Mesendoderm (in vitro differentiated cells): Measurements from ENCODE around the gene PRKAR2B.

Experiments
- DNase-seq: peaks from one replicate; pipeline ENCODE4 v3.0.0; 2013
- H2AK5ac ChIP-seq: 2 replicates; pipeline ENCODE4 v1.6.1; 2013; ENCODE audit warnings: low read length, inconsistent platforms
- H2BK120ac ChIP-seq: 2 replicates; pipeline ENCODE4 v1.6.1; 2013; ENCODE audit warnings: low read depth, mild to moderate bottlenecking, low read length, moderate library complexity, mixed read lengths
- H2BK15ac ChIP-seq: replicated peaks from 2 replicates; pipeline ENCODE4 v1.6.1; 2013; ENCODE audit warnings: low read depth, mild to moderate bottlenecking, moderate library complexity
- H2BK5ac ChIP-seq: 2 replicates; pipeline ENCODE4 v1.6.1; 2013; ENCODE audit warnings: low read length, inconsistent platforms
- H3K18ac ChIP-seq: 2 replicates; pipeline ENCODE4 v1.6.1; 2013; ENCODE audit warnings: mild to moderate bottlenecking, low read length, mixed read lengths
- H3K23ac ChIP-seq: one replicate; pipeline ENCODE4 v1.6.1; 2013; ENCODE audit warnings: low read length
- H3K27ac ChIP-seq: 2 replicates; pipeline ENCODE4 v1.5.1; 2013; ENCODE audit warnings: low read depth, mild to moderate bottlenecking, inconsistent platforms, low read length, moderate library complexity
- H3K27me3 ChIP-seq: 2 replicates; pipeline ENCODE4 v1.6.1; 2013; ENCODE audit warnings: low read length, control low read depth, mild to moderate bottlenecking, inconsistent platforms; ENCODE audit not compliant: insufficient read depth, poor library complexity
- H3K36me3 ChIP-seq: 2 replicates; pipeline ENCODE4 v1.6.1; 2013; ENCODE audit warnings: low read length, inconsistent platforms; ENCODE audit not compliant: control insufficient read depth, insufficient read depth
- H3K4ac ChIP-seq: one replicate; pipeline ENCODE4 v1.6.1; 2013; ENCODE audit warnings: low read depth, mild to moderate bottlenecking, low read length, moderate library complexity
- H3K4me1 ChIP-seq: 2 replicates; pipeline ENCODE4 v1.6.1; 2013; ENCODE audit warnings: low read depth, low read length, inconsistent platforms; ENCODE audit not compliant: control insufficient read depth
- H3K4me2 ChIP-seq: 2 replicates; pipeline ENCODE4 v1.6.1; 2013; ENCODE audit warnings: low read length
- H3K4me3 ChIP-seq: 2 replicates; pipeline ENCODE4 v1.5.1; 2013; ENCODE audit warnings: mild to moderate bottlenecking, low read length
- H3K56ac ChIP-seq: one replicate; pipeline ENCODE4 v1.6.1; 2013; ENCODE audit warnings: low read length
- H3K79me1 ChIP-seq: 2 replicates; pipeline ENCODE4 v1.6.1; 2013; ENCODE audit warnings: low read length, inconsistent platforms
- H3K79me2 ChIP-seq: 2 replicates; pipeline ENCODE4 v1.6.1; 2013; ENCODE audit warnings: mild to moderate bottlenecking, low read length; ENCODE audit not compliant: control insufficient read depth, insufficient read depth
- H3K9ac ChIP-seq: 2 replicates; pipeline ENCODE4 v1.6.1; 2013; ENCODE audit warnings: low read length, inconsistent platforms
- H4K5ac ChIP-seq: one replicate; pipeline ENCODE4 v1.6.1; 2013; ENCODE audit warnings: low read length
- H4K8ac ChIP-seq: one replicate; pipeline ENCODE4 v1.6.1; 2013; ENCODE audit warnings: low read depth, mild to moderate bottlenecking, control low read depth, low read length, moderate library complexity
- WGBS: extraction: QIAGEN DNeasy Blood & Tissue Kit; methylation state at CpG from one replicate; pipeline ENCODE4 v1.1.7; 2013; ENCODE audit warnings: low lambda C conversion rate, missing lambda C conversion rate; ENCODE audit not compliant: insufficient coverage; ENCODE audit errors: extremely low coverage; 5-methylcytosine and 5-hydroxymethylcytosine counted together

Gene PRKAR2B

GRCh38 chr7:107167483-107168232, 123.2 kb downstream of the PRKAR2B start:
- no peaks in the 10 kb centered on the region for H3K79me1 ChIP-seq
- H4K8ac ChIP-seq = no peak overlapping the region
- no peak overlapping the region for H2BK120ac ChIP-seq
- H3K4ac ChIP-seq = no peak overlapping the region
- peak; percentile 88 for DNase-seq
- WGBS = no CpG with 5 or more reads among the region's 15 CpGs
- H4K5ac ChIP-seq = no peak overlapping the region
- no peaks in the 10 kb centered on the region for H3K4me1 ChIP-seq
- peak overlapping the region; percentile 93 for H3K4me2 ChIP-seq
- peak overlapping the region; percentile 83 for H3K56ac ChIP-seq
- H3K36me3 ChIP-seq = no peaks in the 10 kb centered on the region
- no peak overlapping the region for H2AK5ac ChIP-seq
- no peaks in the 10 kb centered on the region for H3K27me3 ChIP-seq
- H3K4me3 ChIP-seq = peak overlapping the region; percentile 67
- H3K27ac ChIP-seq = peak overlapping the region; percentile 71
- no peak overlapping the region for H2BK5ac ChIP-seq
- peaks cover 8% of the 10 kb centered on the region for H3K79me2 ChIP-seq
- H3K18ac ChIP-seq = no peak overlapping the region
- H3K23ac ChIP-seq = no peak overlapping the region
- H2BK15ac ChIP-seq = no peak overlapping the region
- peak overlapping the region; percentile 75 for H3K9ac ChIP-seq

GRCh38 chr7:107168233-107169119, 124.0 kb downstream of the PRKAR2B start, which contains the start of gene HBP1:
Gene HBP1 (plus strand): TSS chr7:107169003. CDS start chr7:107179894, 10,891 bp downstream.
- peaks cover 8% of the 10 kb centered on the region for H3K79me2 ChIP-seq
- peak; percentile 100 for DNase-seq

GRCh38 chr7:107169120-107170050, 124.9 kb downstream of the PRKAR2B start:
- no peak overlapping the region for H2BK15ac ChIP-seq
- DNase-seq = peak; percentile 98
- H3K27ac ChIP-seq = peak overlapping the region; percentile 94
- no peaks in the 10 kb centered on the region for H3K27me3 ChIP-seq
- peak overlapping the region; percentile 91 for H3K18ac ChIP-seq
- peaks cover under 1% of the 10 kb centered on the region for H3K79me1 ChIP-seq
- H3K36me3 ChIP-seq = no peaks in the 10 kb centered on the region
- peaks cover 8% of the 10 kb centered on the region for H3K79me2 ChIP-seq
- no peak overlapping the region for H2AK5ac ChIP-seq
- H3K4me3 ChIP-seq = peak overlapping the region; percentile 93
- no peaks in the 10 kb centered on the region for H3K4me1 ChIP-seq
- no peak overlapping the region for H3K23ac ChIP-seq
- H3K56ac ChIP-seq = peak overlapping the region; percentile 86
- H3K4me2 ChIP-seq = peak overlapping the region; percentile 63
- H2BK5ac ChIP-seq = no peak overlapping the region
- H4K8ac ChIP-seq = peak overlapping the region; percentile 70
- WGBS = no CpG with 5 or more reads among the region's 73 CpGs
- H2BK120ac ChIP-seq = peak overlapping the region; percentile 86
- H3K9ac ChIP-seq = peak overlapping the region; percentile 75
- peak overlapping the region; percentile 88 for H3K4ac ChIP-seq
- H4K5ac ChIP-seq = no peak overlapping the region

More at GRCh38 chr7:107168233-107169119, 124.0 kb downstream of the PRKAR2B start, which contains the start of gene HBP1:
- Histone ChIP-seq H3K4me2 (peak within 1 kb of the TSS; percentile 93), H4K5ac (no peak within 1 kb of the TSS), H2BK5ac (no peak within 1 kb of the TSS), H3K56ac (peak within 1 kb of the TSS; percentile 86), H3K18ac (peak within 1 kb of the TSS; percentile 91), H3K79me1 (no peaks in the 10 kb centered on the region), H3K4ac (peak within 1 kb of the TSS; percentile 88), H3K36me3 (no peaks in the 10 kb centered on the region), H3K27me3 (no peaks in the 10 kb centered on the region), H3K4me3 (peak within 1 kb of the TSS; percentile 93), H3K23ac (no peak within 1 kb of the TSS), H2AK5ac (no peak within 1 kb of the TSS), H3K9ac (peak within 1 kb of the TSS; percentile 75), H2BK120ac (peak within 1 kb of the TSS; percentile 86), H4K8ac (peak within 1 kb of the TSS; percentile 70), H3K27ac (peak within 1 kb of the TSS; percentile 94), H3K4me1 (no peaks in the 10 kb centered on the region), H2BK15ac (no peak within 1 kb of the TSS)
- WGBS = no CpG with 5 or more reads among the region's 44 CpGs

DNA sequence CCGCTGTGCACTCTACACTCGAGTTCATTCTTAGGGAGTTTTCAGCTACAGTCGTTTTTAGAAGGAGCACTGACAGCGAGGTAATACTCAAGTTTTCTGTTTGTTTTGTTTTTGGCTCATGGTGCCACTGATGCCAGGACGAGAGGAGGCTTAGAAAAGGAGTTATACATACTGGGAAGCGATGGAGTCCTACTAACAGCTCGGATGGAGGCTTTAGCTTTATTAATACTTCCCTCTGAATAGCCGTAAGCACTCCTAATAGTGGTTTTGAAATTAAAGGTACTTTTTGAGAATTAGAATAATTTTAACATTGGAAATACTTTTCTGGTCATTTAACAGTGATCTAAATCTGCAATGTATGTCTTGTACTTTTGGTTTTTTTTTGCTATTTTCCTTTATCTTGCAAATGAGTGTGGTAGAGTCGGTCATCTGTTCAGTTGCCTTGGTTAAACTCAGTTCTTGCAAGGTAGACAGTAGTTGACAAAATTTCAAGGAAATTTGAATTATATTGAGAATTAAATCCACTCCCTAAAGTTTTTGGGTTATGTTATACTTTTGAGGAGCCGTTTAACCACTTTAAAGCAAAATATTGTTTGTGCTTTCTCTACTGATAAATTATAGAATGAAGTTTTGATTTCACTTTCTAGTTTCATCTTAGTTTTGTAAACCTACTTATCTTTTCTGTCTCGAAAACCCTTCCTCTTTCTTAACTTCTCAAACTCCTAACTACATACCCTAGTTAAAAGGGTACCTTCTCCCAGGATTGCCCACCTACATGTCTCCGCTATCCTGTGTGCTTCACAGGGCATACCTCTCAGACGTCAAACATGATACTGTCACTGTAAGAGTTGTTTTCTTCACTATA, 125.8 kb downstream of the PRKAR2B start:
- Histone ChIP-seq H3K79me2 (peaks cover 8% of the 10 kb centered on the region), H4K8ac (no peak overlapping the region), H3K27ac (peak overlapping the region; percentile 67), H3K4ac (no peak overlapping the region), H3K4me3 (peak overlapping the region; percentile 46), H3K36me3 (no peaks in the 10 kb centered on the region), H3K18ac (no peak overlapping the region), H3K79me1 (peaks cover 2% of the 10 kb centered on the region), H3K9ac (peak overlapping the region; percentile 75), H3K23ac (no peak overlapping the region), H3K56ac (peak overlapping the region; percentile 34), H2AK5ac (no peak overlapping the region), H3K4me1 (no peaks in the 10 kb centered on the region), H2BK15ac (no peak overlapping the region), H2BK5ac (no peak overlapping the region), H3K4me2 (peak overlapping the region; percentile 63), H4K5ac (no peak overlapping the region), H2BK120ac (no peak overlapping the region), H3K27me3 (no peaks in the 10 kb centered on the region)
- no peak for DNase-seq
- WGBS = 100% methylated on average over 1 of the region's 13 CpGs
